CD4-positive, alpha-beta T cell treated with Interleukin-12 subunit alpha and Interleukin-12 subunit beta, for 1 hour (primary cell): ENCODE data around the gene CCDC12.

Source experiments
- DNase-seq: peaks from one replicate; pipeline ENCODE4 v3.0.0-alpha.2; 2020

Gene CCDC12

GRCh38 chr3:46953234-46954010 lies 23.1 kb downstream of the CCDC12 start:
- peak; percentile 39 for DNase-seq

DNA sequence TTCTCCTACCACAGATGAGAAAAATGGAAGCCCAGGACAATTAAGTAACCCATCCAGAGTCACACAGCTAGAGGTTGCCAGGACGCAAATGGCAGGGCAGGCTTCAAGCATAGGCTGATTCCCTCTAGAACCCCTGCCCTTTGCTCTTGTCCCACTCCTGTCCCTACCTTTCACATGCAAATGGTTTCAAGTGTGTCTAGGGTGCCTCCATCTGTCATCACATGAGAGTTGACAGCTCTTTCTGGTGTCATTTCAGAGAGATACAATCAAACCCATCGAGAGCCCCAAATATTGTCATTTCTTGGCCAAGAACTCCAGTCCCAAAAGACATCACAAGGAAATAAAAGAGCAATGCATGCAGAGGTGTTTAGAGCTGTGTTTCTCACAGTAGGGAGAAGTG lies 23.7 kb downstream of the CCDC12 start:
- no peak for DNase-seq

DNA sequence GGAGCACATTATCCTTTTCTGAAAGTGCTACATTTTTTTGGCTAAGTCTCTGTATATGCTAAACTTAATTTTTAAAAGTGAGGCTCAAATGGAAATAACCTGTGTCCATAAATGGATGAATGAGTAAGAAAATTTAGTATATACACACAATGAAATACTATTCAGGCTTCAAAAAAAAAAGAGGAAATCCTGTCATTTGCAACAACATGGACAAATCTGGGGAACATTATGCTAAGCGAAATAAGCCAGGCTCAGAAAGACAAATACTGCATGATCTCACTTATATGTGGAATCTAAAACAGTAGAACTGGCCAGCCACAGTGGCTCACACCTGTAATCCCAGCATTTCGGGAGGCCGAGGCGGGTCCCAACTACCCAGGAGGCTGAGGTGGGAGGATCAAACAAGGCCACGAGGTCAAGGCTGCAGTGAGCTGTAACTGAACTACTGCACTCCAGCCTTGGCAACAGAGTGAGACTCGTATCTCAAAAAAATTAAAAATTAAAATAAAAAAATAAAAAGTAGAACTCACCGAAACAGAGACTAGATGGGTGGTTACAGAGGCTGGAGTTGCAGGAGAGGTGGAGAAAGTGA lies 25.8 kb downstream of the CCDC12 start:
- no peak for DNase-seq

DNA sequence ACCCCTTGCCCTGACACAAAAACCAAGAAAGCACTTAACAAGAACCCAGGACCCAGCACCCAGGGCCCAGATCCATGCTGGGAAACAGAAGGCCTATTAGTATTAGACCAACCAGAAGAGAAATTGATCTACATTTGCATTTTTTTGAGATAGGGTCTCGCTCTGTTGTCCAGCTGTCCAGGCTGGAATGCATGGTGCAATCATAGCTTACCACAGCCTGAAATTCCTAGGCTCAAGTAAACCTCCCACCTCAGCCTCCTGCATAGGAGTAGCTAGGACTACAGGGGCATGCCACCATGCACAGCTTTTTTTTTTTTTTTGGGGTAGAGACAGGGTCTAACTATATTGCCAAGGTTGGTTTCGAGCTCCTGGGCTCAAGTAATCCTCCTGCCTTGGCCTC lies 26.4 kb downstream of the CCDC12 start:
- DNase-seq: no peak

DNA sequence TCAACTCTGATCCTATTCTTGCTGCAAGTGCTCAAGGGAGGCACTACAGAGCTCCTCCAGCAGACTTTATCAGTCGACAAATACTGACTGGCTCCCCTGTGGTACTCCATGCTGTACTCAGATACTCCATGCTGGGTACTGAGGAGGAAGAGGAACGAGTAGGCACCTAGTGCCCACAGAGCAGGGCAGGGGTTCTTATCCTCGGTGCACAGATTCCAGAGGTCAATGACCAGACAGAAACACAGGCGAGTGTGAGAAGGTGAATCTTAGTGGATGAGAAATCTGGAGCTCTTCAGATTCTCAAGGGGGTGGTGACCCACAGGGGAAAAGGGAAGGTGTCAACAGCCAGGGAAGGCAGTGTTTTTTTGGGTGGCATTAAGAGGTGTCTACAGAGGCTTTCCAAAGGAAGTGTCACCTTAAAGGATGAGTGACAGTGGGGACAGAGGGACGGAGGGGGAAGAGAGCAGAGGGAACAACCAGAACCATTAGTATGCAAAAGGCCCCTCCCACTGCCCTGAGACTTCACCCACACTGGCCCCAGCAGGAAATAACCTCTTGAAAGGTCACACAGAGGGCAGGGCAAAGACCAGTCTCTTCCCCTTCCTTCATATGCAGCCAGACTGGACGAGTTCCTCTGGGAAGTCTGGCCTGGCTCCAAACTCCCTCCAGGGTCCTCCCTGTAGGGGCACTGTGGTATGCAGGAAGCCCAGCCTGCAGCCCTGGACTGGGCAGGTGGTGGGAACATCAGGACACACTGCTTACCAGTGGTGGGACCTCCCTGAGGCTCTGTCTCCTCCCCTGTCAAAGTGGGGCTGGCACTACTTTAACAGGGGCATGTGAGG lies 27.5 kb downstream of the CCDC12 start:
- no peak for DNase-seq

DNA sequence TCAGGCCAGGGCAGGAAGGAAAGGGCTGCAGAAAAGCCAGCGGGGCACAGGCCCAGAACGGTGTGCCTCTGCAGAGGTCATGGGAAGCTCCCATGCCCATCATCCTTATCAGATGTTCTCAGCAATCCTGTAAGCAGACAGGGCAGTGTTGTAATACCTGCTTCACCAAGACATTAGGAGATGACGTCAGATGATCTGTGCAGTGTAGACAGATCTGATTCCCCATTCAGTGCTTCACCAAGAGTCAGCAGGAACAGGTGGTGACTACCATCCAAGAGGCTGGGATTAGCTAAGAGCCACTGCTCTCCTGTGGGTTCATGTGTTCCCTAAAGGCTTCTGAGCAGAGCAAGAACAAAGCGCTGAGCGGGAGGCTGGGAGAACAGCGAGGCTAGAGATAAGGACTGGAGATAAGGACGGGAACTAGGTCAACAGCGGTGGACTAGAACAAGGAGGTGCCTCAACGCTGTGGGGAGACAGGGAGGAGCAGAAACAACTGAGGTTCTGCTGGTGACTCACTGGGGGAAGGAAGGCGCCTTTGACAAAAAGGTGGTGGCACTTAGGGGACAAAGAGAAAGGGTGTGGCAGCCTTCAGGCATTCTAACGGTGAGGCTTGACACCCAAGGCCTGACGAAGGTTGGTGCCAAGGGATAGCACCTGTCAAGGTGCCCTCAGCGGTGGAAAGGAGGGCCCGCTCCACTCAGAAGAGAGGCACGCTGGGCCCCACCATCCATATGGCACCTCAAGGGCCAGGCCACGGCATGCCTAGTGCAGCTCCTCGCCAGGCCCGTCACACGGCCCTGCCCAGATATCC lies 28.4 kb downstream of the CCDC12 start:
- DNase-seq: peak; percentile 84

- no peak for DNase-seq
Measured at GRCh38 chr3:46947546-46947901, 29.0 kb downstream of the CCDC12 start.

GRCh38 chr3:46946856-46947545 lies 29.5 kb downstream of the CCDC12 start:
- peak; percentile 80 for DNase-seq

- DNase-seq: no peak
Measured at GRCh38 chr3:46946416-46946815, 30.1 kb downstream of the CCDC12 start.

- DNase-seq: no peak
Measured at GRCh38 chr3:46944191-46944590, 32.4 kb downstream of the CCDC12 start.

DNA sequence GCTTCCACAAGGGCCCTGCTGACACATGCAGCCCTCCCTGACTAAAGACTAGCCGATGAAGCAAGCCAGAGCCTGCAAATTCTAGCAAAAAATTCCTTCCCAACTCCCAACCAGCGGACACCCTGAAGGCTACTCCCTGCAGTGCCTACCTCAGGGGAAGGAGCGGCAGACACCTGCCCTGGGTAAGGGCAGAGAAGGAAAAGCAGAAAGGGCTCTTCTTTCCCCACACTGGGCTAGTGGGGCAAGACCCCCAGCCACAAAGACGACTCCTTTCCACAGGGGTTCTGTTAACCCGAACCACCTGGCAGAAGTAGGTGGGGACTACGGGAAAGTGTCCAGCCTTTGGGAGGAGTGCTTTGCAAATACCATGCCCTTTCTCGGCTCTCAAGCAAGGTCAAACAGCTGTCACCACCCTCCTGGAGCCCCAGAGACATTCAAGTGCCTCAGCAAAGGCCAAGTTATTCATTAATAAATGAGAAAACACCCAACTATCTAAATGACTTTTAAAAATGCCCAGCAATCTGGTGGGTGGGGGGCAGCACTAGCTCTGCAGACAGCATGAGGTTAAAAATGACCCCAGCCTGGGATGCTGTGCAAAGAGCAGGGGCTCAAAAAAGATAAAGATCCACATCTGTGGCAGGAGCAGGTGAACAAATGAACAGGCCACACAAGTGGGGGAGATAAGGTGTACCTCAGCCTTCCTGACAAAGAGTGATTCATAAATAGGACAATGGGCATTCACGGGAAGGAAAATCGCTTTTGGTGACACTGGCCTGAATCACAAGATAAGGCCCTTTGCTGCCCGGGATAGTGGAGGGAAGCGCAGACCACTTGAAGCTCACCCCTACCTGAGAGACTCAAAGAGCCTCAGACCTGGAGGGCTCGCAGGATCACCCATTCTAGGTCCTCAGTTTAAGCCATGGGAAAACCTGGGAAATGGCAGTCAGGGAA lies 33.0 kb downstream of the CCDC12 start:
- DNase-seq: no peak

DNA sequence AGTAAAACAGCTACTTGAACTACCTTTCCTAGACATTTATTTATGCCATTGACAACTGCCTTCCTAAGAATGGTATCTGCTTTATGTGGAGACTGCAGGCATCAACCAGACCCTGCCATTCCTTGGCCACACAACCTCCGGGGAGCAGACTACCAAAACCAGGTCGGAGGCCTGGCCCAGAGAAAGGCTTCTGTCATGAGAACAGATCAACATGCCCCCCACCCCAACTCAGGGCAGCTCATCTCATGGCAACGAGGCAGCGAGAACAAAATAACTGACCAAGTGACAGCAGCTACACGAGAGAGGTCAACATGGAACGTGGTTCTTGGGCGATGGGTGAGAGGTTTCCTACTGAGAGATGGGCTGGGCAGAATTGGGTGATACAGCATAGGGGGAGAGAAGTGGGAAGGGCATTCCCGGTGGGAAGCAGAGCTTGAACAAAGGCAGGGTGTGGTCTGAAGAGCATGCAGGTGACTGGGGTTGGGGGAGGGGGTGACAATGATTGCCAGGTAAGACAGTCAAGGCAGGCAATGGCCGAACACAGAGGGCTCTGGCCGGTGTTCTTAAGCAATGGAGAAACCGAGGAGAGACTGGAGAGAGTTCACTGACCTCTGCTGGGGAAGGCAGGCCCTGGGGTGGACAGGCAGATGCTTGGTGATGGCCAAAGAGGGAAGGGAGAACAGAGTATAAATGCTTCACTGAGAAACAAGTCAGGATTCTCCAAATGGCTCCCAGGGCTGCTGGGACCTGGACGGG lies 33.9 kb downstream of the CCDC12 start:
- no peak for DNase-seq

GRCh38 chr3:46942076-46942475 lies 34.5 kb downstream of the CCDC12 start:
- DNase-seq: no peak

DNA sequence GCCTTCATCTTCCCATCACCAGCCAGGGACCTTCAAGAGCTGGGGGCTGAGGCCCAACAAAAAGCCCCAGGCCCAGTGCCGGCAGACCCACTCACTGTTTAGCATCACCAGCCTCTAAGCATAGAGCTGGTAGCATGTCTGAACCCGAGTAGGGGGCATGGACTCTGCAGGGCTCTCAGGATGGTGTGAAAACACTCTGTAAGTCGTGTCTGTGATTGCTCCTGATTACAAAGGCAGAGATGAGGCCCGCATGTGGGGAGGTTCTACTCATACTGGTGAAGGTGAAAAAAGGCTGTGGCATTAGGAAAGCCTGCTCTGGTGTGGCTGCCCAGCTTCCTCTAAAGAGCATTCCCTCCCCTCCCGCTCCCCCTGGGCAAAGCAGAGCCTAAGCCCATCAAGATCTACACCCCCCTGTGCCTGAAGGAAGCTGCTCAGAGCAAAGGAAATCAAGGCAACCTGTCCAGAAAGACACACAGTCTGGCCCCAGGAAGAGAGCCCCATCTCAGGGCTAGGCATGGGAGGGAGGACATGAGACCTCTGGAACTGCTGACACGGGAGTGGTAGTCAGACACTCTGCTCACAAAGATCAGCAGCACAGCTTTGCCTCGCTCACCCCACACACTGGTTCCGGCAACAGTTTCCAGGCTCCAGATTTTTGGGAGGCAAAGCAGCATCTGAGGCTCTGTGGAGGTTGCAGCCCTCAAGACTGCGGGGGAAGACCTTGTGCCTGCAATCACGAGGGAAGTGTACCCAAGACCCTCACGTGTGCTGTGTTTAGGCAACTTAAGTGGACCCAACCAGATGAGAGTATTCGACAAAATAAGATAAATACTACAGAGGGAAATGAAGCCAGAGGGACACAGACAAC lies 36.7 kb downstream of the CCDC12 start:
- no peak for DNase-seq

- DNase-seq: no peak
Measured at GRCh38 chr3:46938118-46938517, 38.4 kb downstream of the CCDC12 start.

GRCh38 chr3:46936733-46937250 lies 39.8 kb downstream of the CCDC12 start:
- no peak for DNase-seq

GRCh38 chr3:46935989-46936558 lies 40.5 kb downstream of the CCDC12 start:
- DNase-seq: no peak

GRCh38 chr3:46935168-46935858 lies 41.2 kb downstream of the CCDC12 start:
- DNase-seq: no peak
